NOMO-1 treated with DMSO at 0.1 percent for 48 hours (cell line): ENCODE measurements around the gene CCDC107.
A peak's percentile ranks its signal among the peaks of the same experiment; 100 is the strongest.
"Not testable (repeated sequence)": the region's sequence is repeated elsewhere in the genome, so short reads cannot be mapped to it uniquely, and the experiment has no call there.

ENCODE experiments used
- DNase-seq: peaks from one replicate; lab custom pipeline; 2025; ENCODE audit not compliant: unreplicated experiment; lab: John Stamatoyannopoulos, UW

The CCDC107 gene

DNA sequence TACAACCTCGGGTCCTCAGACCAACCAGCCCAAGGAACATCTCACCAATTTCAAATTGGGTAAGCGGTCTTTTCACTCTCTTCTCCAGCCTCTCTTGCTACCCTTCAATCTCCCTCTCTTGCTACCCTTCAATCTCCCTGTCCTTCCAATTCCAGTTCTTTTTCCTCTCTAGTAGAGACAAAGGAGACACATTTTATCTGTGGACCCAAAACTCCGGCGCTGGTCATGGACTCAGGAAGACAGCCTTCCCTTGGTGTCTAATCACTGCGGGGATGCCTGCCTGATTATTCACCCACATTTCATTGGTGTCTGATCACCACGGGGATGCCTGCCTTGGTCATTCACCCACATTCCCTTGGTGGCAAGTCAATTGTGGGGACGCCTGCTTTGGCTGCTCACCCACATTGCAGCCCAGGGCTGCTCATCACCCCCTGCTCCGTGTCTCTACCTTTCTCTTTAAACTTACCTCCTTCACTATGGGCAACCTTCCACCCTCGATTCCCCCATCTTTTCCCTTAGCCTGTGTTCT, 20.6 kb upstream of the CCDC107 start:
- DNase-seq, result not testable (repeated sequence)

GRCh38 chr9:35638751-35639150, 19.3 kb upstream of the CCDC107 start:
- DNase-seq, result not testable (repeated sequence)

DNA sequence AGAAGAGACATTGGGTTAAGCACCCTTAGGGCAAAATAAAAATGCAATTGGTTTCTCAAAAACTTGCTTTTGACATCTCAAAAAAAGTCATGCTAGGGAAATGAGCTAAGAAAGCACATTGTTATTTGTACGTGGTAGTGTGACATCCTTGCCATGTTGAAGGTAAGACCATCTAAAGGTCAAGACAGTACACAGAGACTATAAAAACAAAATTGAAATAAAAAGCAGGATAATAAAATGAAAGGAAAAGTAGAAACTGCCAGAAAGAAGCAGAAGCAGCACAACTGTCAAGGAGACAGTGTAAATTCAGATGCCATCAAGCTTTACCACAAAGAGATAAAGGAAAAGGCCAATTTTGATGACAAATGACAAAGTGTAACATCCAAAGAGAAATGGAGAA, 18.9 kb upstream of the CCDC107 start:
- DNase-seq, result not testable (repeated sequence)

DNA sequence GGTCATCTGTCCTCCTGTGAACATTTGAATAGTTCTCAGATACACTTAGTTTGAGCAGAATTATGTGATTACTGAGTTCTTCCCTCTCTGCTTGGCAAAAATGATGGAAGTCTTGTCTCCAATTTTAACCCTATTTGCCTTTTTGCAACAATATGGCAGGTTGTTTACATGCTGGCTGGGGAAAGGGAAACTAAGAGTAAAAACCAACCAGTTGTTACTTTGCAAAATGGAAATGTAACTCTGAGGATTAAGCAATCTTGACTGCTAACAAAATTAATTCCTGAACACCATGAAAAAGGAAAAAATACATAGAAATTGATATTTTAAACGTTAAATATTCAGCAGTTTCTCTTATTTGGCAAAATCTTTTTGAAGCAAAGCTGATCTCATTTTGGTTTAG, 18.5 kb upstream of the CCDC107 start:
- DNase-seq, result no peak

DNA sequence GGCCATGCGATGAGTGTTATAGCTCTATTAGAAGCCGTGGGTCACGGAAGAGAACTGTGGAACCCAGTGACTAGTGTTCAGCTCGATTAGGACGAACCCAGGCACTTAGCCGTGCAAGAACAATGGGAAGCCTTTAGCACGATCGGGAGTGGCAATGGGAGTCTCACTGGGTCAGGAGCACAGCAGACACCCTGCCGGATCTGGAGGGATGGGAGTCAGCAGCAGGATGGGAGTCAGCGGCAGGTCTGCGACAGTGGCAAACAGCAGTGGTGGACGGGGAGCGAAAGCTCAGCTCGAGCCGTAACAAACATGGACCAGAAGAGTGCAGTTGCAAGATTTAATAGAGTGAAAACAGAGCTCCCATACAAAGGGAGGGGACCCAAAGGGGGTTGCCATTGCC, 17.7 kb upstream of the CCDC107 start:
- DNase-seq, result not testable (repeated sequence)

DNA sequence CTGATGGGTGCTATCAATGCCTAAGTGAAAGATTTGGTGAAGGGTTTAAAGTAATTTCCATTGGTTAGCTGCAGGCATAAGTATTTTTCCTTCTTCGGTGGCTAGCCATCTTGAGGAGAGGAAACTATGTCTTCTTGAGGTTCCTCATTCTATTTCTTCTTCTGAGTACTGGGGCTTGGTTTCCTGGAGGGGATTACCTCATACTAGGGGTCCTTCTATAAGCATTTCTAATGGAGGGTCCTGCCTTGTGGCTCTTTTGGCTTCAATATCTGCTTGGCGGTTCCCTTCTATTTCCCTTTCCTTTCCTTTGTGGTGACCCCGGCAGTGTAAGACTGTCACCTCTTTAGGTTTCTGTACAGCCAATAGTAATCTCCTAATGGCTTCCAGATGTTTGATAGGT, 16.6 kb upstream of the CCDC107 start:
- DNase-seq, result peak; percentile 35

- DNase-seq, result no peak
Observed at GRCh38 chr9:35643046-35643445, 15.0 kb upstream of the CCDC107 start.

GRCh38 chr9:35645736-35646135, 12.4 kb upstream of the CCDC107 start:
- DNase-seq, result not testable (repeated sequence)

GRCh38 chr9:35646153-35646532, 11.9 kb upstream of the CCDC107 start:
- no peak for DNase-seq

- peak; percentile 94 for DNase-seq
Observed at GRCh38 chr9:35646533-35647265, 11.4 kb upstream of the CCDC107 start.

DNA sequence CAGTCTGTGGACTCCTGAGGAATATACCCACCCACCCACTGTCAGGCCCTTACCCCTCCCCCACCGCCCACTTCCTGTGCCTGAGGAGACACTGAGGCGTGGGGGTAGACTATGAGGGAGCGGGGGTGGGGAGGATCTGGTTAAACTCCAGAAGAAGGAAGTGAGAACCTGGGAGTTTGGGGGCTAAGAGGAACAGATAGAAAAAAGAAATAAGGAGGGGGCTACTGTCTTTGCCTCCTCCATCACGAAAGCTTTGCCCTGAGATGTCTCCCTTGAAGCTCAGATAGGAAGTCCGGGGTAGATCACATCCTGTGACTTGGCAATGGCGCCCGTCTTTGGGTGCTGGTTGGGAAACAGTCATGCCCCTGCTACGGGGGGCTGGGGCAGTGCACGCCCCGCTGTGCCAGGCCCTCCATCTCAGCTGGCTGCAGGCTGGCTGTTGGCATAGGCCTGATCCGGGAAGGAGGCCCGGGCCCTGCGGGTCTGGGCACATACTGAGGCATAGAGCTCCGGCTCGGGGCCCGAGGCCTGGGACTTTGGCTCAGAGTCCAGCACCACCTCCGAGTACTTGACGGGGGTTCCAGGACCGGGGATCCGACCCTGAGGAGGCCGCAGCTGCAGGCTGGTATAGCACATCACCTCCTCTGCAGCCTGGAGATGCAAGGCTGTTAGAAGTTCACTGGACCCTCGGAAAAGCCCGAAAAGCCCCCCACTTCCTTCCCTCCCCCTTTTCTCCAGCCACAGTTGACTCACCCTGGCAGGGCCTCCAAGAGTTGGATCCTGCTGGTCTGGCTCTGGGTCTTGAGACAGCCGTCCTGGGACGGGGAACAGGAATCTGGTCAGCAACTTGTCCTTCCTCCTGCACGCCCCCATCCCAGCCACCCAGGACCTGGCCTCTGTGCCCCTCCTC, 8.4 kb upstream of the CCDC107 start:
- peak; percentile 38 for DNase-seq

GRCh38 chr9:35650341-35651158, 7.5 kb upstream of the CCDC107 start, which contains the start of gene SIT1:
TSS of gene SIT1 (minus strand) at chr9:35650931. CDS start at chr9:35650853, 78 bp downstream.
- DNase-seq, result no peak

DNA sequence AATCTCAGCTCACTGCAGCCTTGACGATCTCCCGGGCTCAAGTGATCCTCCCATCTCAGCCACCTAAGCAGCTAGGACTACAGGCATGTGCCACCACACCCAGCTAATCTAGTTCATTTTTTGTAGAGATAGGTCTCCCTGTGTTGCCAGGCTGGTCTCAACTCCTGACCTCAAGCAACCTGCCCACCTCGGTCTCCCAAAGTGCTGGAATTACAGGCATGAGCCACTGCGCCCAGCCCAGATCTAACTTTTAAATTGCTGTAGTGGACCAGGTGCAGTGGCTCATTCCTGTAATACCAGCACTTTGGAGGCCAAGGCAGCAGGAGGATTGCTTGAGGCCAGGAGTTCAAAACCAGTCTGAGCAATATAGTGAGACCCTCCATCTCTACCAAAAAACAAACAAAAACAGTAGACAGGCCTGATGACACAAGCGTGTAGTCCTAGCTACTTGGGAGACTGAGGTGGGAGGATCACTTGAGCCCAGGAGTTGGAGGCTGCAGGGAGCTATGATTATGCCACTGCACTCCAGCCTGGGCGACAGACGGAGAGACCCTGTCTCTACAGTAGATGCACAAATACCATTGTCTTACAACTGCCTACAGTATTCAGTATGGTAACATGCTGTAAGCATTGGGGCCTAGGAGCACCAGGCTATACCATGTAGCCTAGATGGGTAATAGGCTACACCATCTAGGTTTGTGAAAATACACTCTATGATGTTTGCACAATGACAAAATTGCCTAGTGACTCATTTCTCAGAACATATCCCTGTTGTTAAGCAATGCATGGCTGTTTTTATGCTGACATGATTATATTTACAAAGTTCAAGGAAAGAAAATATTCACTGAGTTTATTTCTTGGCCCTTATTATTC, 5.9 kb upstream of the CCDC107 start:
- peak; percentile 91 for DNase-seq

- DNase-seq, result peak; percentile 85
Observed at GRCh38 chr9:35652829-35653209, 5.3 kb upstream of the CCDC107 start.

DNA sequence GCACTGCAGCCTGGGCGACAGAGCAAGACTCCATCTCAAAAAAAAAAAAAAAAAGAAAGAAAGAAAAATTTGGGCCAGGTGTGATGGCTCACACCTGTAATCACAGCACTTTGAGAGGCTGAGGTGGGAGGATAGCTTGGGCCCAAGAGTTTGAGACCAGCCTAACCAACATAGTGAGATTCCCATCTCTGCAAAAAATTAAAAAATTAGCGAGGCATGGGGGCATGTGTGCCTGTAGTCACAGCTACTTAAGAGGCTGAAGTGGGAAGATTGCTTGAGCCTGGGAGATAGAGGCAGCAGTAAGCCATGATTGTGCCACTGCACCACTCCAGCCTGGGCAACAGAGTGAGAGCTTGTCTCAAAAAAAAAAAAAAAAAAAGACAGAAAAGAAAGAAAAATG, 4.5 kb upstream of the CCDC107 start:
- DNase-seq, result no peak

DNA sequence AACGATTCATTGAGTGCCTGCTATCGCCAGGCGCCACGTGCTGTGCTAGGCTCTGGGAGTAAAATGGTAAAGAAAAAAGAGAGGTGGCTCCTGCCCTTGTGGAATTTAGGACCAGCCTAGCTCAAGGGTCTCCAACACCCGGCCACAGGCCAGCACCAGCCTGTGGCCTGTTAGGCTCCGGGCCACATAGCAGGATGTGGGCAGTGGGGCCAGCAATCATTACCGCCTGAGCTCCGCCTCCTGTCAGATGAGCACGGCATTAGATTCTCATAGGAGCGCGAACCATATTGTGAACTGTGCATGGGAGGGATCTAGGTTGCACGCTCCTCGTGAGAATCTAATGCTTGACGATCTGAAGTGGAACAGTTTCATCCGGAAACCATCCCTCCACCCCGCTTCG, 1.7 kb upstream of the CCDC107 start:
- no peak for DNase-seq

DNA sequence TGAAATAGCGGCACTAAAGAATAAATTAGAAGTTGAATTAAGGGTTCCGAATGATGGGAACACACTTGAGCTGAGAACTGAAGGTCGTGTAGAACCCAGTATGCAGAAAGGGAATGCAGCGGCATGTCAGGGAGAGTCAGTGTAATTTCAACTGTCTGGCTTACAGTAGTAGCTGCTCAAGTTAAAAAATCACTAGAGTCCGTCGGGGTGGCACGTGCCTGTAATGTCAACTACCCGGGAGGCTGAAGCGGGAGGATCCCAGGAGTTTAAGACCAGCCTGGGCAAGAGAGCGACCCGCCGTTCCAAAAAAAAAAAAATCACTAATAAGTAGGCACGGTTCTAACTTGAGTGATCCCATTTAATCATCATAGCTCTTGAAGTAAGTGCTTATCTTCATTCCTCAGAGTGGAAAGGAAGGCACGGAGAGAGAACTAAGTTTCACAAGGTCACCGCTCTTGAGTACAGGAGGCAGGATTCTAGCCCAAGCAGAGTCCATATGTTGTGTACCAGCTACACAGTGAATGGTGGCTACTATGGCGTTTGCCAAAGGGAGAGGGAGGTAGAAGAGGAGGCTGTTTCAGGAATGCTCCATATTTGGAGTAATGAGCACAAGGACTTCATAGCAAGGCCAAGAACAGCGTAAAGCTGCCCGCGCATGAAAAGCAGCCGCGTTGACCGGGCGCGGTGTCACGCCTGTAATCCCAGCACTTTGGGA, 1.1 kb upstream of the CCDC107 start:
- DNase-seq, result no peak

DNA sequence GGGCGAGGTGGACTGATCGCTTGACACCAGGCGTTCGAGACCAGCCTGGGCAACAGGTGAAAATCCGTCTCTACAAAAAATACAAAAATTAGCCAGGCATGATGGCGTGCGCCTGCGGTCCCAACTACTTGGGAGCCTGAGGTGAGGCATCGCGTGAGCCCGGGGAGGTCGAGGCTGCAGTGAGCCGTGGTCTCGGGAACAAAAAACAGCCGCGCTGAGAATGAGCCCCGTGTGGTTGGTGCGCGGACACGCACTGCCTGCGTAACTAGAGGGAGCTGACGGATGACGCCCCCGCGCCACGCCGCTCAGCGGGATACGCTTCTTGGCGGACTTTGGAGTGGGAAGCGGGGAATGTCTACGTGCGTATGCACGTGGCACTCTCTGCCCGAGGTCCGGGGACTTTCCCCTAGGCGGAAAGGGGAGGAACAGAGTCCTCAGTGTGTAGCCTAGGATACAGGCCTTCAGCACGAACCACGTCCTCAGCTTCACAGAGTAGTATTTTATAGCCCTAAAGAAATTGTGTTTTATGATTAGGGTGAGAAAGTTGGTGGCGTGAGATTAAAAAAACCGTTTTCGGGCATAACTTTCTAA, 451 bp upstream of the CCDC107 start, which contains the start of gene RMRP:
Gene RMRP, minus strand, starts transcription at position 474 of the 591 bp plus-strand sequence.
- peak; percentile 100 for DNase-seq

- DNase-seq, result peak; percentile 56
Observed at GRCh38 chr9:35658968-35659220, 802 bp downstream of the CCDC107 start.
